Measurements from ENCODE around the gene APOL3.

DNA sequence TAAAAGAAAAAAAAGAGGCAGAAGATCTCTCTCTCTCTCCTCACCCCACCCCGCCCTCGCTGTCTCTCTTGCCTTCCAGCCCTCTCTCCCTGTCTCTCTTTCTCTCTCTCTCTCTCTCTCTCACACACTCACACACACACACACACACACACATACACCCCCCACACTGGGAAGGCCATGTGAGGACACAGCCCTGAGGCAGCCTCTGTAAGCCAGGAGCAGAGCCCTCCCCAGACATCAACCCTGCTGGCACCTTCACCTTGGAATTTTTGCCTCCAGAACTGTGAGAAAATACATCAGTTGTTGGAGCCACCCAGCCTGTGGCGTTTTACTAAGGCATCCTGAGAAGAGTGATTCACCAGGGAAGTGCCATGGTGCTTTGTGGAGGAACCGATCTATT is 14.7 kb downstream of the APOL3 start:
- TF ChIP-seq CTCF (conservative IDR thresholded peaks at IDR 0.05; ENCODE audit: low read depth, low read length) (no peak), EZH2 (IDR thresholded peaks at IDR 0.05; ENCODE audit: low read length, unreplicated experiment) (no peak)
